ENCODE measurements around the gene TBC1D14. TPM values are rescaled to one million over a fixed set of nuclear protein-coding genes. Genes with fewer than 3 reads are reported as not detected.

Gene TBC1D14
- total and polyA plus RNA-seq, 2 donors from 2014 or later = 44.9 to 77.7 TPM

- Histone ChIP-seq H3K36me3 (ENCODE audit: control insufficient read depth in 2 of 3, insufficient read depth in 3 of 3, low read length in 3 of 3) (no peaks in the 10 kb centered on the region), H3K4me3 (ENCODE audit: low read length in 3 of 3) (no peak overlapping the region), H3K4me1 (ENCODE audit: control insufficient read depth in 2 of 3, insufficient read depth in 2 of 3, low read depth in 1 of 3, low read length in 3 of 3) (peaks cover 0 to 36% (median 36%) of the 10 kb centered on the region in 3 donors), H3K27me3 (ENCODE audit: control insufficient read depth, insufficient read depth, low read length) (no peaks in the 10 kb centered on the region), H3K9ac (ENCODE audit: low read length in 3 of 3) (no peak overlapping the region), H3K9me3 (ENCODE audit: control insufficient read depth in 2 of 3, insufficient read depth in 1 of 3, low read length in 3 of 3) (no peaks in the 10 kb centered on the region), H3K27ac (ENCODE audit: low read depth in 2 of 2, low read length in 2 of 2) (no peak overlapping the region)
- intact Hi-C loops (cut with DNase I) = no loop called here
- FAIRE-seq = no peak
- no peak for DNase-seq
- no peak for TF ChIP-seq CTCF (IDR thresholded peaks at IDR 0.05; ENCODE audit: borderline replicate concordance, extremely low read depth, insufficient read depth)
Measured at GRCh38 chr4:6888506-6889071, 21.0 kb upstream of the TBC1D14 start.

- H3K4me1 ChIP-seq (ENCODE audit: control insufficient read depth in 2 of 3, insufficient read depth in 2 of 3, low read depth in 1 of 3, low read length in 3 of 3) = peaks cover 0 to 42% (median 39%) of the 10 kb centered on the region in 3 donors
Measured at GRCh38 chr4:6889101-6889735, 20.4 kb upstream of the TBC1D14 start.

GRCh38 chr4:6889736-6890324 is 19.8 kb upstream of the TBC1D14 start:
- H3K27me3 ChIP-seq (ENCODE audit: control insufficient read depth, insufficient read depth, low read length) = no peaks in the 10 kb centered on the region
- intact Hi-C loops (cut with DNase I) = no loop called here
- DNase-seq = no peak

More at GRCh38 chr4:6889101-6889735, 20.4 kb upstream of the TBC1D14 start:
- no peak for DNase-seq
- FAIRE-seq = no peak
- intact Hi-C loops (cut with DNase I) = no loop called here
- Histone ChIP-seq H3K9me3 (ENCODE audit: control insufficient read depth in 2 of 3, insufficient read depth in 1 of 3, low read length in 3 of 3) (no peaks in the 10 kb centered on the region), H3K9ac (ENCODE audit: low read length in 3 of 3) (no peak overlapping the region), H3K4me3 (ENCODE audit: low read length in 3 of 3) (no peak overlapping the region), H3K27ac (ENCODE audit: low read depth in 2 of 2, low read length in 2 of 2) (no peak overlapping the region), H3K27me3 (ENCODE audit: control insufficient read depth, insufficient read depth, low read length) (no peaks in the 10 kb centered on the region), H3K36me3 (ENCODE audit: control insufficient read depth in 2 of 3, insufficient read depth in 3 of 3, low read length in 3 of 3) (no peaks in the 10 kb centered on the region)
- TF ChIP-seq CTCF (IDR thresholded peaks at IDR 0.05; ENCODE audit: borderline replicate concordance, extremely low read depth, insufficient read depth) = no peak

More at GRCh38 chr4:6889736-6890324, 19.8 kb upstream of the TBC1D14 start:
- Histone ChIP-seq H3K9ac (ENCODE audit: low read length in 3 of 3) (no peak overlapping the region), H3K9me3 (ENCODE audit: control insufficient read depth in 2 of 3, insufficient read depth in 1 of 3, low read length in 3 of 3) (no peaks in the 10 kb centered on the region), H3K4me3 (ENCODE audit: low read length in 3 of 3) (no peak overlapping the region), H3K4me1 (ENCODE audit: control insufficient read depth in 2 of 3, insufficient read depth in 2 of 3, low read depth in 1 of 3, low read length in 3 of 3) (peaks cover 0 to 42% (median 39%) of the 10 kb centered on the region in 3 donors), H3K27ac (ENCODE audit: low read depth in 2 of 2, low read length in 2 of 2) (no peak overlapping the region), H3K36me3 (ENCODE audit: control insufficient read depth in 2 of 3, insufficient read depth in 3 of 3, low read length in 3 of 3) (no peaks in the 10 kb centered on the region)
- FAIRE-seq = no peak
- TF ChIP-seq CTCF (IDR thresholded peaks at IDR 0.05; ENCODE audit: borderline replicate concordance, extremely low read depth, insufficient read depth) = no peak

Data from kidney (tissue), 14 donors.